ENCODE measurements around the gene MACIR. TPM values are rescaled to one million over a fixed set of nuclear protein-coding genes. Genes with fewer than 3 reads are reported as not detected.
A peak's percentile ranks its signal among the peaks of the same experiment; 100 is the strongest.

The MACIR gene
- total and polyA plus RNA-seq, 12 donors = 1.9 to 19.9 (median 6.4) TPM

DNA sequence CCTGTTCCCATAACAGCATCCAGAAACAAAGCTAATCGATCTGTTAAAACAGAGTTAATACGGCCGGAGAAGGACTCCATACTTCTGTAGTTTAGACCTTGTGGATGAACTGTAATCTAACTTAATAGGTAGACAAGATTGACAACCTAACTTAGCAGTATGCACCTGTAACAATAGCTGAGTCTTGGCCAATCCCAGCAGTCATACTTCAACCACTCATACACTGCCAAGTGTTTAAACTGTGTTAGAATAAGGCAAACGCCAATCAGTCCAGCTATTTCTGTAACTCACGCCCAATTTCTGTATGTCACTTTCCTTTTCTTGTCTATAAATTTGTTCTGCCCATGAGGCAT, 33.7 kb upstream of the MACIR start:
- Histone ChIP-seq H3K27ac (no peak overlapping the region), H3K4me3 (no peak overlapping the region), H3K9me3 (replicated peaks in 1 of 3) (no peaks in the 10 kb centered on the region), H3K27me3 (no peaks in the 10 kb centered on the region), H3K36me3 (replicated peaks in 1 of 2) (no peaks in the 10 kb centered on the region), H3K4me1 (replicated peaks in 1 of 2) (no peaks in the 10 kb centered on the region)
- TF ChIP-seq POLR2A (IDR thresholded peaks at IDR 0.05) = no peak
- TF ChIP-seq, protein P1, sequence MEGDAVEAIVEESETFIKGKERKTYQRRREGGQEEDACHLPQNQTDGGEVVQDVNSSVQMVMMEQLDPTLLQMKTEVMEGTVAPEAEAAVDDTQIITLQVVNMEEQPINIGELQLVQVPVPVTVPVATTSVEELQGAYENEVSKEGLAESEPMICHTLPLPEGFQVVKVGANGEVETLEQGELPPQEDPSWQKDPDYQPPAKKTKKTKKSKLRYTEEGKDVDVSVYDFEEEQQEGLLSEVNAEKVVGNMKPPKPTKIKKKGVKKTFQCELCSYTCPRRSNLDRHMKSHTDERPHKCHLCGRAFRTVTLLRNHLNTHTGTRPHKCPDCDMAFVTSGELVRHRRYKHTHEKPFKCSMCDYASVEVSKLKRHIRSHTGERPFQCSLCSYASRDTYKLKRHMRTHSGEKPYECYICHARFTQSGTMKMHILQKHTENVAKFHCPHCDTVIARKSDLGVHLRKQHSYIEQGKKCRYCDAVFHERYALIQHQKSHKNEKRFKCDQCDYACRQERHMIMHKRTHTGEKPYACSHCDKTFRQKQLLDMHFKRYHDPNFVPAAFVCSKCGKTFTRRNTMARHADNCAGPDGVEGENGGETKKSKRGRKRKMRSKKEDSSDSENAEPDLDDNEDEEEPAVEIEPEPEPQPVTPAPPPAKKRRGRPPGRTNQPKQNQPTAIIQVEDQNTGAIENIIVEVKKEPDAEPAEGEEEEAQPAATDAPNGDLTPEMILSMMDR (IDR thresholded peaks at IDR 0.05) = no peak
- no peak for DNase-seq
- WGBS, 4 donors = 77 to 90% (median 81%) methylated on average over 5 of the region's 5 CpGs
- intact Hi-C loops (cut with DNase I) = no loop called here

DNA sequence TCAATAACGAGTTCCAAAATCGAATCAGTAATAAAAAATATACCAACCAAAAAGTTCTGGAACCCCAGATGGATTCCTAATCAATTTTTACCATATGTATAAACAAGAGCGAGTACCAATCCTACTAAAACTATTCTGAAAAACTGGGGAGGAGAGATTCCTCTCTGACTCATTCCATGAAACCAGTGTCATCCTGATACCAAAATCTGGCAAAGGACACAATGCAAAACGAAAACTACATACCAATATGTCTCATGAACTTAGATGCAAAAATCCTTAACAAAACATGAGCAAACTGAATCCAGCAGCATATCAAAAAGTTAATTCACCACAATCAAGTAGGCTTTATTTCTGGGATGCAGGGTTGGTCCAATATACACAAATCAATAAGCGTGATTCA, 30.5 kb upstream of the MACIR start:
- Histone ChIP-seq H3K9me3 (replicated peaks in 1 of 3) (no peaks in the 10 kb centered on the region), H3K27me3 (no peaks in the 10 kb centered on the region), H3K4me3 (no peak overlapping the region), H3K27ac (no peak overlapping the region), H3K4me1 (replicated peaks in 1 of 2) (no peaks in the 10 kb centered on the region), H3K36me3 (replicated peaks in 1 of 2) (no peaks in the 10 kb centered on the region)
- no peak for DNase-seq
- TF ChIP-seq POLR2A (IDR thresholded peaks at IDR 0.05) = no peak
- TF ChIP-seq, protein P1 (IDR thresholded peaks at IDR 0.05) = no peak
- WGBS, 4 donors = 75 to 89% (median 84%) methylated on average over 5 of the region's 5 CpGs
- intact Hi-C loops (cut with DNase I) = no loop called here

DNA sequence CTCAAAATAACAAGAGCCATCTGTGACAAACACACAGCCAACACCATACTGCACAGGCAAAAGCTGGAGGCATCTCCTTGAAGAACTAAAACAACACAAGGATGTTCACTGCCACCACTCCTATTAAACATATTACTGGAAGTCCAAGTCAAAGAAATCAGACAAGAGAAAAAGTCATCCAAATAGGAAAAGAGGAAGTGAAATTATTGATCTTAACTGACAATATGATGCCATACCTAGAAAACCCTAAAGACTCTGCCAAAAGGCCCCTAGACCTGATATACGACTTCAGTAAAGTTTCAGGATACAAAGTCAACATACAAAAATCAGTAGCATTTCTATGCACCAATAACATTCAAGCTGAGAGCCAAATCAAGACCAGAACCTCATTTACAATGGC, 30.0 kb upstream of the MACIR start:
- Histone ChIP-seq H3K9me3 (replicated peaks in 1 of 3) (no peaks in the 10 kb centered on the region), H3K36me3 (replicated peaks in 1 of 2) (no peaks in the 10 kb centered on the region), H3K27me3 (no peaks in the 10 kb centered on the region), H3K4me3 (no peak overlapping the region), H3K4me1 (replicated peaks in 1 of 2) (no peaks in the 10 kb centered on the region), H3K27ac (no peak overlapping the region)
- no peak for TF ChIP-seq POLR2A (IDR thresholded peaks at IDR 0.05)
- TF ChIP-seq, protein P1 (IDR thresholded peaks at IDR 0.05) = no peak
- DNase-seq = no peak
- 72 to 93% (median 77%) methylated on average over 1 of the region's 1 CpG for WGBS, 4 donors
- intact Hi-C loops (cut with DNase I) = no loop called here

DNA sequence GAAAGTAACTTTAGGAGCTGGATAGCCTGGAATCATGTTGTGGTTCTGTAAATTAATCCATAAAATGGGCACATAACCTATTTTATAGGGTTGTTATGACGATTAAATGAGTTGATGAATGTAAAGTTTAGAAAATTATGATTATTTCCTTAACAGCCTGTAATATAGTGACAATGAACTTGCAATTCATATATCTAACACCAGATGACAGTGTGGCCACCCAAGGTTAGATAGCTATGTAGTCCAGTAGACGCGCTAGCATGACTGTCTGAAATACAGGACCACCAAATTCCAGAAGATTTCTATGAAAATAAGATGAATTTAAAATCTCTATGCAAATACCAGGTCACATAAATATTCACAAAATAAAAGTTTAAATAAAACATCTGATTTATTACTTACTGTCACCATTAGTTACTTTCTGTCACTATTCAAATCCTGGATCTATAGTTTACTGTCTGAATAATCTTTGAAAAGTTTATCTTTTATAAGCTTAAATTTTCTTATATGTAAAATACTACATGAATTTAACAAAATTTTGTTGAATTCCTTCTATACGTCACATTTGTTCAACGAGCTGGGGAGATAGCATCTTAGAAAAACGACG, 26.1 kb upstream of the MACIR start:
- TF ChIP-seq, protein P1 (IDR thresholded peaks at IDR 0.05) = peak; percentile 82 to 92 (median 88)
- no peak for TF ChIP-seq POLR2A (IDR thresholded peaks at IDR 0.05)
- H3K27ac ChIP-seq = no peak overlapping the region
- H3K4me1 ChIP-seq (replicated peaks in 1 of 2) = no peaks in the 10 kb centered on the region
- no peaks in the 10 kb centered on the region for H3K27me3 ChIP-seq
- no peaks in the 10 kb centered on the region for H3K36me3 ChIP-seq (replicated peaks in 1 of 2)
- H3K9me3 ChIP-seq (replicated peaks in 1 of 3) = no peaks in the 10 kb centered on the region
- H3K4me3 ChIP-seq = no peak overlapping the region
- peak in 3 of 7 donors; percentile 28 to 40 (median 33) for DNase-seq
- WGBS, 4 donors = 75 to 81% (median 78%) methylated on average over 7 of the region's 7 CpGs
- intact Hi-C loops (cut with DNase I) = loop anchor here in 1 of 2 donors (5.0 kb wide), 1 partner anchor 245 kb away; no protein-coding TSS in a partner anchor

Data from adrenal gland (tissue), 12 donors.